ENCODE data around the gene MAP3K7CL. TPM values are rescaled to one million over a fixed set of nuclear protein-coding genes. Genes with fewer than 3 reads are reported as not detected.

MAP3K7CL gene
- total RNA-seq, 1 donor from 2014 or later, result 1.2 TPM

- no peaks in the 10 kb centered on the region for H3K36me3 Mint-ChIP-seq (ENCODE audit: unreplicated experiment)
- DNase-seq, result no peak
These were observed 47.4 kb downstream of the MAP3K7CL start for GRCh38 chr21:29177800-29178199.

GRCh38 chr21:29178926-29179325 is 48.5 kb downstream of the MAP3K7CL start:
- TF ChIP-seq CTCF (IDR thresholded peaks at IDR 0.05; ENCODE audit: partially characterized antibody, unreplicated experiment), result no peak
- peaks cover 1% of the 10 kb centered on the region for H3K9me3 Mint-ChIP-seq (ENCODE audit: unreplicated experiment)
- no peaks in the 10 kb centered on the region for H3K4me1 Mint-ChIP-seq (ENCODE audit: low read depth, unreplicated experiment)
- no peaks in the 10 kb centered on the region for H3K27me3 Mint-ChIP-seq (ENCODE audit: unreplicated experiment)
- H3K27ac Mint-ChIP-seq (ENCODE audit: unreplicated experiment), result no peak overlapping the region
- DNase-seq, result no peak
- no peaks in the 10 kb centered on the region for H3K36me3 Mint-ChIP-seq (ENCODE audit: unreplicated experiment)
- H3K4me3 Mint-ChIP-seq (ENCODE audit: unreplicated experiment), result no peak overlapping the region

More at GRCh38 chr21:29177800-29178199, 47.4 kb downstream of the MAP3K7CL start:
- TF ChIP-seq CTCF (IDR thresholded peaks at IDR 0.05; ENCODE audit: partially characterized antibody, unreplicated experiment), result no peak
- Mint-ChIP-seq H3K9me3 (ENCODE audit: unreplicated experiment) (peaks cover under 1% of the 10 kb centered on the region), H3K27ac (ENCODE audit: unreplicated experiment) (no peak overlapping the region), H3K4me1 (ENCODE audit: low read depth, unreplicated experiment) (no peaks in the 10 kb centered on the region), H3K27me3 (ENCODE audit: unreplicated experiment) (no peaks in the 10 kb centered on the region), H3K4me3 (ENCODE audit: unreplicated experiment) (no peak overlapping the region)

GRCh38 chr21:29179503-29179902 is 49.1 kb downstream of the MAP3K7CL start:
- Mint-ChIP-seq H3K27me3 (ENCODE audit: unreplicated experiment) (no peaks in the 10 kb centered on the region), H3K9me3 (ENCODE audit: unreplicated experiment) (peaks cover 1% of the 10 kb centered on the region), H3K4me3 (ENCODE audit: unreplicated experiment) (no peak overlapping the region), H3K36me3 (ENCODE audit: unreplicated experiment) (no peaks in the 10 kb centered on the region), H3K27ac (ENCODE audit: unreplicated experiment) (no peak overlapping the region), H3K4me1 (ENCODE audit: low read depth, unreplicated experiment) (no peaks in the 10 kb centered on the region)
- no peak for DNase-seq
- TF ChIP-seq CTCF (IDR thresholded peaks at IDR 0.05; ENCODE audit: partially characterized antibody, unreplicated experiment), result no peak

- H3K4me3 Mint-ChIP-seq (ENCODE audit: unreplicated experiment), result no peak overlapping the region
- DNase-seq, result no peak
- no peak for TF ChIP-seq CTCF (IDR thresholded peaks at IDR 0.05; ENCODE audit: partially characterized antibody, unreplicated experiment)
- H3K4me1 Mint-ChIP-seq (ENCODE audit: low read depth, unreplicated experiment), result no peaks in the 10 kb centered on the region
- H3K27ac Mint-ChIP-seq (ENCODE audit: unreplicated experiment), result no peak overlapping the region
- H3K9me3 Mint-ChIP-seq (ENCODE audit: unreplicated experiment), result peaks cover 1% of the 10 kb centered on the region
- H3K36me3 Mint-ChIP-seq (ENCODE audit: unreplicated experiment), result no peaks in the 10 kb centered on the region
- no peaks in the 10 kb centered on the region for H3K27me3 Mint-ChIP-seq (ENCODE audit: unreplicated experiment)
These were observed 51.5 kb downstream of the MAP3K7CL start for GRCh38 chr21:29181799-29182470.

GRCh38 chr21:29182691-29183092 is 52.2 kb downstream of the MAP3K7CL start:
- Mint-ChIP-seq H3K9me3 (ENCODE audit: unreplicated experiment) (peaks cover 1% of the 10 kb centered on the region), H3K27me3 (ENCODE audit: unreplicated experiment) (no peaks in the 10 kb centered on the region), H3K36me3 (ENCODE audit: unreplicated experiment) (no peaks in the 10 kb centered on the region), H3K4me3 (ENCODE audit: unreplicated experiment) (no peak overlapping the region), H3K27ac (ENCODE audit: unreplicated experiment) (no peak overlapping the region), H3K4me1 (ENCODE audit: low read depth, unreplicated experiment) (no peaks in the 10 kb centered on the region)
- no peak for TF ChIP-seq CTCF (IDR thresholded peaks at IDR 0.05; ENCODE audit: partially characterized antibody, unreplicated experiment)
- no peak for DNase-seq
